Thoracic aorta (tissue), 2 donors: Measurements from ENCODE around the gene MBD2. TPM values are rescaled to one million over a fixed set of nuclear protein-coding genes. Genes with fewer than 3 reads are reported as not detected.
"Not testable (repeated sequence)": the region's sequence is repeated elsewhere in the genome, so short reads cannot be mapped to it uniquely, and the experiment has no call there.

ENCODE experiments used
- ATAC-seq: fragments of 150-250 bp; one replicate; pipeline ENCODE4 v1.8.0; 2017; ENCODE audit warnings: low read depth; ENCODE audit not compliant: insufficient number of reproducible peaks, low FRiP score
- DNase-seq: peaks from one replicate; pipeline ENCODE4 v3.0.0-alpha.2; 2020; ENCODE audit warnings: low spot score
- H3K27ac ChIP-seq, 2 donors: fragments of 200-600 bp; sonication (generic); 1 replicate in 1 of 2; 2 replicates in 1 of 2; pipeline ENCODE4 v1.5.1; 2016; ENCODE audit warnings: mild to moderate bottlenecking in 2 of 2, moderate library complexity in 2 of 2
- H3K27me3 ChIP-seq: fragments of 200-600 bp; sonication (generic); replicated peaks from 2 replicates; pipeline ENCODE4 v1.6.0; 2016; ENCODE audit warnings: mild to moderate bottlenecking; ENCODE audit not compliant: insufficient read depth
- H3K36me3 ChIP-seq: fragments of 200-600 bp; sonication (generic); one replicate; pipeline ENCODE4 v1.5.1; 2016
- H3K4me1 ChIP-seq, 2 donors: fragments of 200-600 bp; sonication (generic); 1 replicate in 1 of 2; 2 replicates in 1 of 2; pipeline versions ENCODE4 v1.5.1 to v1.6.0; 2016; ENCODE audit warnings: low read depth in 2 of 2, mild to moderate bottlenecking in 1 of 2; ENCODE audit not compliant: control insufficient read depth in 1 of 2
- H3K4me3 ChIP-seq: fragments of 200-600 bp; sonication (generic); 2 replicates; pipeline ENCODE4 v1.5.1; 2016; ENCODE audit warnings: mild to moderate bottlenecking
- H3K9me3 ChIP-seq: fragments of 200-600 bp; sonication (generic); 2 replicates; pipeline ENCODE4 v1.5.1; 2016
- total RNA-seq, 2 donors: library from RNA; depleted of rRNA; stranded (reverse); fragments of >200 nt; gene quantifications; one replicate each; pipeline versions ENCODE4 v1.1.0 to v1.2.3, GENCODE V29; 2016
- TF ChIP-seq, protein P1 (sequence below): fragments of 200-600 bp; sonication (generic); IDR thresholded peaks from one replicate; pipeline ENCODE4 v1.5.1; 2019; ENCODE audit warnings: antibody characterized with exemption

MBD2 gene
- total RNA-seq, 2 donors from 2014 or later, result 43.5 to 49.3 TPM

- H3K36me3 ChIP-seq, result no peaks in the 10 kb centered on the region
- no peak for DNase-seq
- no peaks in the 10 kb centered on the region for H3K4me1 ChIP-seq
- no peak for ATAC-seq
- no peak overlapping the region for H3K27ac ChIP-seq
- TF ChIP-seq, protein P1, sequence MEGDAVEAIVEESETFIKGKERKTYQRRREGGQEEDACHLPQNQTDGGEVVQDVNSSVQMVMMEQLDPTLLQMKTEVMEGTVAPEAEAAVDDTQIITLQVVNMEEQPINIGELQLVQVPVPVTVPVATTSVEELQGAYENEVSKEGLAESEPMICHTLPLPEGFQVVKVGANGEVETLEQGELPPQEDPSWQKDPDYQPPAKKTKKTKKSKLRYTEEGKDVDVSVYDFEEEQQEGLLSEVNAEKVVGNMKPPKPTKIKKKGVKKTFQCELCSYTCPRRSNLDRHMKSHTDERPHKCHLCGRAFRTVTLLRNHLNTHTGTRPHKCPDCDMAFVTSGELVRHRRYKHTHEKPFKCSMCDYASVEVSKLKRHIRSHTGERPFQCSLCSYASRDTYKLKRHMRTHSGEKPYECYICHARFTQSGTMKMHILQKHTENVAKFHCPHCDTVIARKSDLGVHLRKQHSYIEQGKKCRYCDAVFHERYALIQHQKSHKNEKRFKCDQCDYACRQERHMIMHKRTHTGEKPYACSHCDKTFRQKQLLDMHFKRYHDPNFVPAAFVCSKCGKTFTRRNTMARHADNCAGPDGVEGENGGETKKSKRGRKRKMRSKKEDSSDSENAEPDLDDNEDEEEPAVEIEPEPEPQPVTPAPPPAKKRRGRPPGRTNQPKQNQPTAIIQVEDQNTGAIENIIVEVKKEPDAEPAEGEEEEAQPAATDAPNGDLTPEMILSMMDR, result no peak
- H3K27me3 ChIP-seq, result no peaks in the 10 kb centered on the region
- H3K9me3 ChIP-seq, result no peaks in the 10 kb centered on the region
- H3K4me3 ChIP-seq, result no peak overlapping the region
Measured at GRCh38 chr18:54263904-54264336, 39.5 kb upstream of the MBD2 start.

DNA sequence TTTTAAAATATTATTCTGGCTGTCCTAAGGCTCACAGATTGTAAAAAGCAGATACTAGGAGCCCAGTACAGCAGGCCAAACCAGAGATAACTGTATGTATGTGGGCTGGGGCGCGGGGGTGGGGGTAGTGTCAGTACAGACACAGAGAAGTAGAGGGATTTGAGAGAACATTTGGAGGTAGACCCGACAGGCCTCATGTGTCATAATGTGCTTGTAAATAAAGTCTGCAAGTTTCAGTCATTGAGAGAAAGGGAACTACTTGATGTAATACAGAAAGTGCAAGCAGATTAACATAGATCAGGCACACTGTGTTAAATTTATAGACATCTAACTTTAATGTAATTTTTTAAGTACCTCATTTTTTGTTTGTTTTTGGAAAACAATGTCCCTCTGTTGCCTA, 37.4 kb upstream of the MBD2 start:
- H3K27me3 ChIP-seq, result no peaks in the 10 kb centered on the region
- peaks cover 0 to 5% of the 10 kb centered on the region in 2 donors for H3K4me1 ChIP-seq
- no peaks in the 10 kb centered on the region for H3K9me3 ChIP-seq
- no peak for ATAC-seq
- no peak overlapping the region for H3K4me3 ChIP-seq
- TF ChIP-seq, protein P1, result no peak
- H3K36me3 ChIP-seq, result no peaks in the 10 kb centered on the region
- peak overlapping the region in 1 of 2 donors; percentile 26 for H3K27ac ChIP-seq
- DNase-seq, result no peak

GRCh38 chr18:54260396-54261072, 36.1 kb upstream of the MBD2 start:
- Histone ChIP-seq H3K27me3 (no peaks in the 10 kb centered on the region), H3K27ac (no peak overlapping the region), H3K36me3 (no peaks in the 10 kb centered on the region), H3K9me3 (no peaks in the 10 kb centered on the region), H3K4me3 (no peak overlapping the region), H3K4me1 (peaks cover 3 to 11% of the 10 kb centered on the region in 2 donors)
- ATAC-seq, result no peak
- TF ChIP-seq, protein P1, result no peak
- no peak for DNase-seq

DNA sequence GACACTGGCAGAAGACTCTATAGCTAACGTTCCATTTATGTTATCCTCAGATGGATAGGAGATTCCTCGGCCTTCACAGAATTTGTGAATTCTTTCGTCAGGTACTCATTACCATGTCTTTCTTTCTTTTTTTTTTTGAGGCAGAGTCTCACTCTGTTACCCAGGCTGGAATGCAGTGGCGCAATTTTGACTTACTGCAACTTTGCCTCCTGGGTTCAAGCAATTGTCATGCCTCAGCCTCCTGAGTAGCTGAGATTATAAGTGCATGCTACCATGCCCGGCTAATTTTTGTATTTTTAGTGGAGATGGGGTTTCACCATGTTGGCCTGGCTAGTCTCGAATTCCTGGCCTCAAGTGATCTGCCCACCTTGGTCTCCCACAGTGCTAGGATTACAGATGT, 33.3 kb upstream of the MBD2 start:
- not testable (repeated sequence) for DNase-seq, H3K27ac ChIP-seq, H3K27me3 ChIP-seq, H3K36me3 ChIP-seq, ATAC-seq, H3K4me3 ChIP-seq, H3K9me3 ChIP-seq
- H3K4me1 ChIP-seq, result peaks cover 16 to 22% of the 10 kb centered on the region in 2 donors

- TF ChIP-seq, protein P1, result no peak
- no peaks in the 10 kb centered on the region for H3K9me3 ChIP-seq
- no peak overlapping the region for H3K4me3 ChIP-seq
- peaks cover 19 to 26% of the 10 kb centered on the region in 2 donors for H3K4me1 ChIP-seq
- H3K36me3 ChIP-seq, result no peaks in the 10 kb centered on the region
- ATAC-seq (no peak), DNase-seq (no peak)
- peak overlapping the region in 1 of 2 donors; percentile 37 for H3K27ac ChIP-seq
- H3K27me3 ChIP-seq, result no peaks in the 10 kb centered on the region
Measured at GRCh38 chr18:54257015-54257414, 32.5 kb upstream of the MBD2 start.

DNA sequence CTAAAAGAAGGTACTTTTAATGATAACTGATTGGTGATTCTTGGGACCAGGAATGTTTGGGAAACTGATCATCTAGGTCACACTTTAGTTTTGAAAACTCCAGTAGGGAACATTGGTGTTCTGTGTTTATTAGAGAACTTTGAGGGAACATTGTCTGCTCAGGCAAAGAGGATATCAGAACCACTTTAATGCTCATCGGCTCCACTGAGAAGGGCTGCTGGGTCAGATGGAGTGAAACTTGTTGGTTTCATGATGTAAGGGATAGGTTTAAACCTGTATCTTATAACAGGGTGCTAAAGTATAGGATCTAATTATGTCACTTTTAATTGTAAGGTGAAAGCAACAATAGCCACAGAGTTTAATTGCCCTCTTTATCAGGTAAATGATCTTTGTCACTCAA, 30.7 kb upstream of the MBD2 start:
- no peaks in the 10 kb centered on the region for H3K9me3 ChIP-seq
- no peaks in the 10 kb centered on the region for H3K27me3 ChIP-seq
- DNase-seq, result no peak
- TF ChIP-seq, protein P1, result no peak
- no peak for ATAC-seq
- no peaks in the 10 kb centered on the region for H3K36me3 ChIP-seq
- H3K4me1 ChIP-seq, result peaks cover 21 to 45% of the 10 kb centered on the region in 2 donors
- no peak overlapping the region for H3K4me3 ChIP-seq
- no peak overlapping the region for H3K27ac ChIP-seq
